CD4-positive, alpha-beta T cell (primary cell): Measurements from ENCODE around the gene ARHGAP30. TPM values are rescaled to one million over a fixed set of nuclear protein-coding genes. Genes with fewer than 3 reads are reported as not detected.

Source experiments
- ATAC-seq: fragments of 200-7000 bp; cut with Tn5 transposase; one replicate; pipeline ENCODE4 v1.10.0; 2022; ENCODE audit warnings: mild to moderate bottlenecking; ENCODE audit not compliant: poor library complexity
- CTCF ChIA-PET: fragments of 350-600 bp; sonication (Branson Sonifier 250); formaldehyde crosslinking; loops from one replicate; lab custom pipeline; 2021; ENCODE audit warnings: antibody characterized with exemption, inconsistent platforms; lab: Charles Lee
- POLR2A ChIA-PET: fragments of 350-600 bp; sonication (Branson Sonifier 250); formaldehyde crosslinking; loops from one replicate; lab custom pipeline; 2021; ENCODE audit warnings: antibody characterized with exemption, inconsistent platforms; lab: Charles Lee
- DNase-seq, 14 experiments: peaks; one replicate each; pipeline ENCODE4 v3.0.0-alpha.2; 2013 to 2020; ENCODE audit warnings: mixed read lengths in 2 of 14
- H3K27ac ChIP-seq, 2 donors: one replicate each; pipeline versions ENCODE4 v1.5.1 to v1.7.0; 2013; ENCODE audit warnings: low read length in 2 of 2, low read depth in 1 of 2, mild to moderate bottlenecking in 1 of 2
- H3K27me3 ChIP-seq, 2 experiments: 1 replicate in 1 of 2; 2 replicates in 1 of 2; pipeline versions ENCODE4 v1.6.1 to v1.7.0; 2013; ENCODE audit warnings: low read length in 2 of 2, control low read depth in 1 of 2, mild to moderate bottlenecking in 1 of 2, moderate library complexity in 1 of 2; ENCODE audit not compliant: insufficient read depth in 2 of 2, control insufficient read depth in 1 of 2
- H3K36me3 ChIP-seq: one replicate; pipeline ENCODE4 v1.6.1; 2013; ENCODE audit warnings: low read length, control low read depth; ENCODE audit not compliant: insufficient read depth
- H3K4me1 ChIP-seq: one replicate; pipeline ENCODE4 v1.6.1; 2013; ENCODE audit warnings: low read length, control low read depth; ENCODE audit not compliant: insufficient read depth
- H3K4me3 ChIP-seq: one replicate; pipeline ENCODE4 v1.5.1; 2013; ENCODE audit warnings: mild to moderate bottlenecking, low read length, moderate library complexity
- H3K9me3 ChIP-seq, 2 experiments: 1 replicate in 1 of 2; 2 replicates in 1 of 2; pipeline versions ENCODE4 v1.6.1 to v1.7.0; 2013; ENCODE audit warnings: low read length in 2 of 2, mild to moderate bottlenecking in 2 of 2, control low read depth in 1 of 2, moderate library complexity in 1 of 2; ENCODE audit not compliant: control insufficient read depth in 1 of 2, insufficient read depth in 1 of 2
- H3K27ac Mint-ChIP-seq: one replicate; pipeline ENCODE4 v1.8.0; 2020; ENCODE audit warnings: mixed read lengths
- H3K27me3 Mint-ChIP-seq: one replicate; pipeline ENCODE4 v1.8.0; 2021; ENCODE audit warnings: mixed read lengths
- H3K36me3 Mint-ChIP-seq: one replicate; pipeline ENCODE4 v1.8.0; 2021; ENCODE audit warnings: low read depth, mixed read lengths
- H3K4me1 Mint-ChIP-seq: one replicate; pipeline ENCODE4 v1.8.0; 2021; ENCODE audit warnings: low read depth, mixed read lengths
- H3K4me3 Mint-ChIP-seq: one replicate; pipeline ENCODE4 v1.8.0; 2020; ENCODE audit warnings: mild to moderate bottlenecking, mixed read lengths
- H3K9me3 Mint-ChIP-seq: one replicate; pipeline ENCODE4 v1.8.0; 2020; ENCODE audit warnings: mixed read lengths
- intact Hi-C, 2 experiments: fragments of 100-400 bp; cut with DNase I in 1 of 2; cut with micrococcal nuclease in 1 of 2; formaldehyde crosslinking; loops; one replicate each; pipeline versions ENCODE4 v1.15.1 to v1.9.0; 2023 to 2025; cut with DNase I, micrococcal nuclease
- total RNA-seq, 174 experiments: library from RNA in 2 of 174; stranded (reverse) in 2 of 174; gene quantifications; one replicate each; pipeline ENCODE4 v1.2.3 and lab custom pipeline; 2021 to 2026
- TF ChIP-seq, protein P1 (sequence below): fragments of 200-600 bp; IDR thresholded peaks from one replicate; pipeline ENCODE4 v1.8.0; 2022; ENCODE audit warnings: antibody characterized with exemption, mild to moderate bottlenecking

ARHGAP30 gene
- total RNA-seq, 2 experiments from 2014 or later = 76.6 to 78.9 TPM

DNA sequence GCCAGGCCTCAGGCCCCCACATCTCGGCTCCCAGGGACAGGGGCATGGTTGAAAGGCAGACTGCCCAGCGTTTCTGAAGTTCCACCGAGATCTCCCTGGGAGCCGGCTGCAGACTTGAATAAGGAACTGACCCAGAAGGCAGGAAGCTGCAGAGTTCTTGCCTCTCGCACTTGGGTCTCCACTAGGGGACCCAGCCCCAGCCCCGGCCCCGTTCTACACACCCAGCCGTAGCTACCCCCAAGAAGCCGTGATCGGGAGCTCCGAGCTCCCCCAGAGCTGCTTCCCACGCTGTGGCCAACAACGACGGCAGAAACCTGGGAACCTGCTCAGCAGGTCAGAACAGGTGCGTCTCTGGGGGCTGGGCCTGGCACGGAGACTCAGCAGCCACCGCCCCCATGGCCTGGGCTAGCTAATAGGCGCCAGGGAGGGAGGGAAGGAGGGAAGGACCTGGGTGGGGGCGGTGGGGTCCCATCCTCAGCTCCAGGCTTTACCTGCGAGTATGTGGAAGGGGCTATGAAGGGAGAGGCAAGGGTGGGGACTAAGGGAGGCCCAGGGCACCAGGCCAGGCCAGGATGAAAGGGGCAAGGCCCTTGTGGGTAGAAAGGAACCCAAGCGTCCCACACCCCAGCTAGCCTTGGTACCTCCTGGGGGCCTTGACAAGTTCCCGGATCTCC is 19.7 kb upstream of the ARHGAP30 start, which contains the start of gene NECTIN4:
NECTIN4 (minus strand) TSS at position 308 of the 674 bp plus-strand sequence; CDS start at position 46, 262 bp downstream.
- ChIA-PET POLR2A (interaction anchor here (0.9 to 1.2 kb wide), 2 partner anchors 9 to 43 kb away, joined by 3 read pairs; partner anchors contain the start of gene KLHDC9), CTCF (no interaction called here)
- peak in 1 of 14 experiments; percentile 21 for DNase-seq

DNA sequence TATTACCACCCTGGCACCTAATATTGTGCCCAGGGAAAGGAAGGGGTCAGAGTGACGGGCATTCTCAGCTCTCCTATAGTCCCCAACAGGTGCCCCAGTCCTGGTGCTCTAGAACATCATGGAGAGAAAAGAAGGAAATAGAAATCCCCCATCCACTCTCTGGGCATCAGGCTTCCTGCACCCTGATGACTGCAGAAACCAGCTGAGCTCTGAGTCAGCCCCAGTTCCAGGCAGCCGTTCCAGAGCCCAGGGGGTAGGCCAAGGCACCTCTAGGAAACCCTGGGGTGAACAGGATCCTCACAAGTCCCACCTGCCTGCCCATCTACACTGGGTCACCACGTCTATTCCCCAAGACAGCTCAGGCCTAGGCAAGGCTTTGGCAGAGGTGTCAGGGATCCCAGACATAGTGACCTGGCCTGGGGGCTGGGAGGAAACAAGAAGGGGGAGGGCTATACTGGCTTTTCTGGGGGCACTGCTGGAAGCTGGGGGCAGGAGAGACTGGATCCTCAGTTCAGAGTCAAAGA is 19.0 kb upstream of the ARHGAP30 start:
- ChIA-PET POLR2A (interaction anchor here (0.9 to 1.2 kb wide), 2 partner anchors 9 to 42 kb away, joined by 3 read pairs; partner anchors contain the start of gene KLHDC9), CTCF (no interaction called here)
- ATAC-seq = no peak
- no peaks in the 10 kb centered on the region for H3K27me3 ChIP-seq
- Mint-ChIP-seq H3K36me3 (no peaks in the 10 kb centered on the region), H3K4me3 (no peak overlapping the region), H3K9me3 (no peaks in the 10 kb centered on the region), H3K27ac (no peak overlapping the region), H3K27me3 (no peaks in the 10 kb centered on the region), H3K4me1 (peaks cover 9% of the 10 kb centered on the region)
- H3K36me3 ChIP-seq = no peaks in the 10 kb centered on the region
- no peaks in the 10 kb centered on the region for H3K9me3 ChIP-seq
- TF ChIP-seq, protein P1, sequence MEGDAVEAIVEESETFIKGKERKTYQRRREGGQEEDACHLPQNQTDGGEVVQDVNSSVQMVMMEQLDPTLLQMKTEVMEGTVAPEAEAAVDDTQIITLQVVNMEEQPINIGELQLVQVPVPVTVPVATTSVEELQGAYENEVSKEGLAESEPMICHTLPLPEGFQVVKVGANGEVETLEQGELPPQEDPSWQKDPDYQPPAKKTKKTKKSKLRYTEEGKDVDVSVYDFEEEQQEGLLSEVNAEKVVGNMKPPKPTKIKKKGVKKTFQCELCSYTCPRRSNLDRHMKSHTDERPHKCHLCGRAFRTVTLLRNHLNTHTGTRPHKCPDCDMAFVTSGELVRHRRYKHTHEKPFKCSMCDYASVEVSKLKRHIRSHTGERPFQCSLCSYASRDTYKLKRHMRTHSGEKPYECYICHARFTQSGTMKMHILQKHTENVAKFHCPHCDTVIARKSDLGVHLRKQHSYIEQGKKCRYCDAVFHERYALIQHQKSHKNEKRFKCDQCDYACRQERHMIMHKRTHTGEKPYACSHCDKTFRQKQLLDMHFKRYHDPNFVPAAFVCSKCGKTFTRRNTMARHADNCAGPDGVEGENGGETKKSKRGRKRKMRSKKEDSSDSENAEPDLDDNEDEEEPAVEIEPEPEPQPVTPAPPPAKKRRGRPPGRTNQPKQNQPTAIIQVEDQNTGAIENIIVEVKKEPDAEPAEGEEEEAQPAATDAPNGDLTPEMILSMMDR = no peak
- intact Hi-C loops = no loop called here
- H3K4me3 ChIP-seq = no peak overlapping the region
- peak in 1 of 14 experiments; percentile 37 for DNase-seq
- no peaks in the 10 kb centered on the region for H3K4me1 ChIP-seq
- H3K27ac ChIP-seq = no peak overlapping the region

More for the DNA sequence above, 19.7 kb upstream of the ARHGAP30 start, which contains the start of gene NECTIN4:
- TF ChIP-seq, protein P1 = no peak
- Histone ChIP-seq H3K4me3 (no peak within 1 kb of the TSS), H3K4me1 (no peaks in the 10 kb centered on the region), H3K27ac (no peak within 1 kb of the TSS), H3K27me3 (no peaks in the 10 kb centered on the region), H3K36me3 (no peaks in the 10 kb centered on the region), H3K9me3 (no peaks in the 10 kb centered on the region)
- no peaks in the 10 kb centered on the region for H3K27me3 Mint-ChIP-seq
- no peaks in the 10 kb centered on the region for H3K9me3 Mint-ChIP-seq
- intact Hi-C loops = no loop called here
- no peak within 1 kb of the TSS for H3K27ac Mint-ChIP-seq
- H3K4me1 Mint-ChIP-seq = peaks cover 9% of the 10 kb centered on the region
- no peak within 1 kb of the TSS for H3K4me3 Mint-ChIP-seq
- H3K36me3 Mint-ChIP-seq = no peaks in the 10 kb centered on the region
- no peak for ATAC-seq

DNA sequence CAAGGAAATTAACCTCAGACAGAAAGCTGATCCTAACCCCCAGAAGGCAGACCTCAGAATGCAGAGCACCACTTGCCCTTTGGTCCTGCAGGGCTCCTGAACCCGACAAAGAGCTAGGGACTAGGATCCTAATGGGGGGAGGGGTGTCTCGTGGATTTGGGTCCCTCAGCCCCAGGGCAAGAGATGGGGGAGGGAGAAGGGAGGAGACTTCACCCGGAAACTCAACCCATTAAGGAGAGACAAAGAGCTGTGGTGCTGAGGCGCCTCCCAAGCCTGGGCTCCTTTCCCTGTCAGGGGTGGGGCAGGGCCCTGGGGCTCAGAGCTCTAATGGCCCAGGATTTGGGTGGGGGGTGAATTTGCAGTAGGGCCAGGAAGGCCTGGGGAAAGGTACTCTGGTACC is 16.8 kb upstream of the ARHGAP30 start:
- no peaks in the 10 kb centered on the region for H3K9me3 Mint-ChIP-seq
- intact Hi-C loops = no loop called here
- TF ChIP-seq, protein P1 = no peak
- H3K9me3 ChIP-seq = no peaks in the 10 kb centered on the region
- H3K27ac Mint-ChIP-seq = no peak overlapping the region
- no peak for DNase-seq
- ATAC-seq = no peak
- H3K27ac ChIP-seq = no peak overlapping the region
- no peaks in the 10 kb centered on the region for H3K27me3 ChIP-seq
- H3K4me3 Mint-ChIP-seq = no peak overlapping the region
- H3K27me3 Mint-ChIP-seq = no peaks in the 10 kb centered on the region
- no peaks in the 10 kb centered on the region for H3K36me3 Mint-ChIP-seq
- H3K4me1 ChIP-seq = no peaks in the 10 kb centered on the region
- H3K4me3 ChIP-seq = no peak overlapping the region
- H3K4me1 Mint-ChIP-seq = peaks cover 9% of the 10 kb centered on the region
- CTCF ChIA-PET = no interaction called here
- H3K36me3 ChIP-seq = no peaks in the 10 kb centered on the region
- POLR2A ChIA-PET = interaction anchor here (0.5 kb wide), 1 partner anchor 26 kb away, joined by 3 read pairs; no protein-coding TSS in a partner anchor
